ENCODE data around the gene MAPK8.

The MAPK8 gene

GRCh38 chr10:48383393-48383792 is 76.9 kb downstream of the MAPK8 start:
- DNase-seq (ENCODE audit: low read depth in 2 of 2): no peak

- no peak for DNase-seq (ENCODE audit: low read depth in 2 of 2)
Observed at GRCh38 chr10:48384699-48384982, 78.2 kb downstream of the MAPK8 start.

- no peak for DNase-seq (ENCODE audit: low read depth in 2 of 2)
Observed at GRCh38 chr10:48389272-48389671, 82.8 kb downstream of the MAPK8 start.

GRCh38 chr10:48389846-48390557 is 83.5 kb downstream of the MAPK8 start:
- DNase-seq (ENCODE audit: low read depth in 2 of 2): no peak

- no peak for DNase-seq (ENCODE audit: low read depth in 2 of 2)
Observed at GRCh38 chr10:48390558-48390871, 84.0 kb downstream of the MAPK8 start.

- no peak for DNase-seq (ENCODE audit: low read depth in 2 of 2)
Observed at GRCh38 chr10:48390933-48391845, 84.7 kb downstream of the MAPK8 start.

GRCh38 chr10:48391994-48392393 is 85.5 kb downstream of the MAPK8 start:
- DNase-seq (ENCODE audit: low read depth in 2 of 2): no peak

- no peak for DNase-seq (ENCODE audit: low read depth in 2 of 2)
Observed at GRCh38 chr10:48398261-48398660, 91.8 kb downstream of the MAPK8 start.

- DNase-seq (ENCODE audit: low read depth in 2 of 2): no peak
Observed at GRCh38 chr10:48399056-48399541, 92.6 kb downstream of the MAPK8 start.

- no peak for DNase-seq (ENCODE audit: low read depth in 2 of 2)
Observed at GRCh38 chr10:48399551-48399950, 93.1 kb downstream of the MAPK8 start.

- no peak for DNase-seq (ENCODE audit: low read depth in 2 of 2)
Observed at GRCh38 chr10:48400129-48400849, 93.8 kb downstream of the MAPK8 start.

GRCh38 chr10:48400850-48401220 is 94.4 kb downstream of the MAPK8 start:
- no peak for DNase-seq (ENCODE audit: low read depth in 2 of 2)

GRCh38 chr10:48404646-48405045 is 98.2 kb downstream of the MAPK8 start:
- DNase-seq (ENCODE audit: low read depth in 2 of 2): no peak

GRCh38 chr10:48406204-48406603 is 99.7 kb downstream of the MAPK8 start:
- no peak for DNase-seq (ENCODE audit: low read depth in 2 of 2)

GRCh38 chr10:48406658-48407057 is 100.2 kb downstream of the MAPK8 start:
- no peak for DNase-seq (ENCODE audit: low read depth in 2 of 2)

- DNase-seq (ENCODE audit: low read depth in 2 of 2): no peak
Observed at GRCh38 chr10:48410503-48410902, 104.0 kb downstream of the MAPK8 start.

- no peak for DNase-seq (ENCODE audit: low read depth in 2 of 2)
Observed at GRCh38 chr10:48411510-48411909, 105.0 kb downstream of the MAPK8 start.

- no peak for DNase-seq (ENCODE audit: low read depth in 2 of 2)
Observed at GRCh38 chr10:48412081-48412480, 105.6 kb downstream of the MAPK8 start.

GRCh38 chr10:48412933-48413332 is 106.5 kb downstream of the MAPK8 start:
- no peak for DNase-seq (ENCODE audit: low read depth in 2 of 2)

GRCh38 chr10:48414160-48414559 is 107.7 kb downstream of the MAPK8 start:
- DNase-seq (ENCODE audit: low read depth in 2 of 2): no peak

GRCh38 chr10:48414778-48415177 is 108.3 kb downstream of the MAPK8 start:
- DNase-seq (ENCODE audit: low read depth in 2 of 2): no peak

GRCh38 chr10:48416584-48417232 is 110.2 kb downstream of the MAPK8 start:
- DNase-seq (ENCODE audit: low read depth in 2 of 2): no peak

Measured in stimulated activated CD8-positive, alpha-beta memory T cell treated with anti-CD3 and anti-CD28 coated beads, Interleukin-2, amount 100 ng/mL, for 48 hours (primary cell).